H1 (cell line): Measurements from ENCODE around the gene CXCL1. TPM values are rescaled to one million over a fixed set of nuclear protein-coding genes. Genes with fewer than 3 reads are reported as not detected.

Experiments used
- CTCF ChIA-PET: fragments of 300-600 bp; sonication (Branson Sonifier 250); formaldehyde crosslinking; loops from one replicate; lab custom pipeline; 2021; ENCODE audit not compliant: partially characterized antibody; lab: Charles Lee
- POLR2A ChIA-PET: fragments of 300-600 bp; sonication (Branson Sonifier 250); formaldehyde crosslinking; loops from one replicate; lab custom pipeline; 2021; ENCODE audit warnings: inconsistent platforms; ENCODE audit not compliant: partially characterized antibody; lab: Charles Lee
- DNase-seq, 2 experiments: peaks; one replicate each; pipeline versions ENCODE4 v3.0.0 to v3.0.0-alpha.2; 2010 to 2022; ENCODE audit warnings: low spot score in 2 of 2, low read depth in 1 of 2, mixed read lengths in 1 of 2
- FAIRE-seq: peaks from 2 replicates; lab custom pipeline; 2011; peaks lifted over from hg19 to GRCh38; lab: Jason Lieb, UNC
- H2AFZ ChIP-seq: 2 replicates; pipeline ENCODE4 v1.8.1; 2012; ENCODE audit warnings: low read length, inconsistent platforms
- H2AK5ac ChIP-seq: 2 replicates; pipeline ENCODE4 v1.6.1; 2013; ENCODE audit warnings: low read depth, low read length
- H2BK120ac ChIP-seq: replicated peaks from 2 replicates; pipeline ENCODE3; 2013; ENCODE audit warnings: low read depth, low read length, inconsistent platforms
- H2BK12ac ChIP-seq: 2 replicates; pipeline ENCODE4 v1.6.1; 2013; ENCODE audit warnings: low read depth, low read length
- H2BK15ac ChIP-seq: 2 replicates; pipeline ENCODE4 v1.6.1; 2013; ENCODE audit warnings: low read length
- H2BK20ac ChIP-seq: 2 replicates; pipeline ENCODE4 v1.6.1; 2013; ENCODE audit warnings: low read length
- H2BK5ac ChIP-seq: 2 replicates; pipeline ENCODE4 v1.6.1; 2013; ENCODE audit warnings: low read depth, low read length
- H3K14ac ChIP-seq: 2 replicates; pipeline ENCODE4 v1.6.1; 2013; ENCODE audit warnings: inconsistent platforms; ENCODE audit not compliant: insufficient read length
- H3K18ac ChIP-seq: 2 replicates; pipeline ENCODE4 v1.6.1; 2013; ENCODE audit warnings: low read length; ENCODE audit errors: extremely low read depth
- H3K23ac ChIP-seq: 2 replicates; pipeline ENCODE4 v1.6.1; 2013; ENCODE audit warnings: inconsistent platforms; ENCODE audit not compliant: insufficient read length
- H3K23me2 ChIP-seq: 2 replicates; pipeline ENCODE4 v1.6.1; 2013; ENCODE audit warnings: low read depth, low read length
- H3K27ac ChIP-seq: 2 replicates; pipeline ENCODE4 v1.6.1; 2011; ENCODE audit warnings: low read depth, low read length, inconsistent platforms
- H3K27me3 ChIP-seq, 4 experiments: replicated peaks in 1 of 4; 1 replicate in 1 of 4; 2 replicates in 3 of 4; pipeline versions ENCODE4 v1.6.1 to v1.8.1; 2011 to 2013; ENCODE audit warnings: low read length in 3 of 4, mild to moderate bottlenecking in 3 of 4, inconsistent platforms in 2 of 4, mixed read lengths in 2 of 4, moderate library complexity in 1 of 4; ENCODE audit not compliant: control insufficient read depth in 3 of 4, insufficient read depth in 3 of 4; ENCODE audit errors: extremely low read depth in 1 of 4
- H3K36me3 ChIP-seq, 4 experiments: 2 replicates each; pipeline versions ENCODE4 v1.6.1 to v1.8.1; 2011 to 2013; ENCODE audit warnings: mild to moderate bottlenecking in 4 of 4, low read length in 3 of 4, moderate library complexity in 2 of 4, control low read depth in 1 of 4, inconsistent platforms in 1 of 4; ENCODE audit not compliant: insufficient read depth in 4 of 4, control insufficient read depth in 2 of 4
- H3K4ac ChIP-seq: replicated peaks from 2 replicates; pipeline ENCODE3; 2013; ENCODE audit warnings: low read length, low read depth, mixed read lengths, inconsistent platforms; ENCODE audit not compliant: insufficient read length
- H3K4me1 ChIP-seq, 4 experiments: replicated peaks in 1 of 4; 1 replicate in 1 of 4; 2 replicates in 3 of 4; pipeline versions ENCODE4 v1.6.1 to v1.8.1; 2011 to 2013; ENCODE audit warnings: low read length in 3 of 4, inconsistent platforms in 2 of 4, mixed read lengths in 1 of 4; ENCODE audit not compliant: insufficient read depth in 4 of 4, control insufficient read depth in 3 of 4
- H3K4me2 ChIP-seq, 2 experiments: 2 replicates each; pipeline versions ENCODE4 v1.6.1 to v1.8.1; 2011 to 2013; ENCODE audit warnings: low read depth in 2 of 2, low read length in 2 of 2, control low read depth in 1 of 2, inconsistent platforms in 1 of 2, mild to moderate bottlenecking in 1 of 2; ENCODE audit not compliant: insufficient read depth in 1 of 2
- H3K4me3 ChIP-seq, 4 experiments: fragments of 200-600, 300-600 bp in 1 of 4; sonication (generic), shearing (Covaris generic), sonication (Bioruptor Twin) in 1 of 4; 2 replicates each; pipeline versions ENCODE4 v1.5.1 to v1.8.1; 2011 to 2016; ENCODE audit warnings: low read length in 4 of 4, low read depth in 3 of 4, control low read depth in 2 of 4, inconsistent platforms in 2 of 4, mild to moderate bottlenecking in 2 of 4, mixed read lengths in 1 of 4, moderate library complexity in 1 of 4; ENCODE audit not compliant: insufficient read depth in 2 of 4; ENCODE audit errors: extremely low read depth in 1 of 4
- H3K56ac ChIP-seq: replicated peaks from 2 replicates; pipeline ENCODE3; 2013; ENCODE audit warnings: low read depth, mild to moderate bottlenecking, mixed read lengths, low read length, inconsistent platforms; ENCODE audit not compliant: insufficient read length
- H3K79me1 ChIP-seq: 2 replicates; pipeline ENCODE4 v1.6.1; 2013; ENCODE audit warnings: low read depth, low read length, control low read depth
- H3K79me2 ChIP-seq, 2 experiments: 2 replicates each; pipeline versions ENCODE4 v1.6.1 to v1.8.1; 2012 to 2013; ENCODE audit warnings: low read length in 2 of 2, mild to moderate bottlenecking in 2 of 2, inconsistent platforms in 1 of 2; ENCODE audit not compliant: insufficient read depth in 2 of 2, control insufficient read depth in 1 of 2
- H3K9ac ChIP-seq, 4 experiments: replicated peaks in 1 of 4; 1 replicate in 1 of 4; 2 replicates in 3 of 4; pipeline versions ENCODE4 v1.6.1 to v1.8.1; 2011 to 2013; ENCODE audit warnings: low read depth in 3 of 4, low read length in 3 of 4, control low read depth in 2 of 4, mild to moderate bottlenecking in 2 of 4, moderate library complexity in 2 of 4, inconsistent platforms in 1 of 4; ENCODE audit errors: extremely low read depth in 1 of 4
- H3K9me3 ChIP-seq, 2 experiments: 2 replicates each; pipeline versions ENCODE4 v1.6.1 to v1.8.1; 2012 to 2013; ENCODE audit warnings: mild to moderate bottlenecking in 2 of 2, moderate library complexity in 2 of 2, control low read depth in 1 of 2, inconsistent platforms in 1 of 2, low read depth in 1 of 2, low read length in 1 of 2, mixed read lengths in 1 of 2; ENCODE audit not compliant: insufficient read depth in 2 of 2
- H4K20me1 ChIP-seq, 2 experiments: replicated peaks in 1 of 2; 2 replicates each; pipeline versions ENCODE3 to v1.8.1; 2011 to 2013; ENCODE audit warnings: inconsistent platforms in 2 of 2, low read length in 2 of 2, mild to moderate bottlenecking in 1 of 2; ENCODE audit not compliant: insufficient read depth in 2 of 2, control insufficient read depth in 1 of 2
- H4K5ac ChIP-seq: 2 replicates; pipeline ENCODE4 v1.6.1; 2013; ENCODE audit warnings: low read length, low read depth, mixed read lengths, inconsistent platforms; ENCODE audit not compliant: insufficient read length
- H4K8ac ChIP-seq: 2 replicates; pipeline ENCODE4 v1.8.0; 2013; ENCODE audit warnings: mild to moderate bottlenecking, moderate library complexity, low read length, inconsistent platforms; ENCODE audit not compliant: insufficient read depth; ENCODE audit errors: extremely low read depth
- H4K91ac ChIP-seq: replicated peaks from 2 replicates; pipeline ENCODE3; 2013; ENCODE audit warnings: low read length, mixed read lengths, inconsistent platforms; ENCODE audit not compliant: insufficient read length
- CHD7 ChIP-seq: fragments of 300-600 bp; sonication (generic); IDR thresholded peaks from 2 replicates; pipeline ENCODE4 v1.7.1; 2012; ENCODE audit warnings: low read length, moderate library complexity, mild to moderate bottlenecking, inconsistent platforms; ENCODE audit not compliant: insufficient replicate concordance
- polyA plus RNA-seq, 7 experiments: library from polyadenylated mRNA; depleted of rRNA in 3 of 7; stranded (reverse) in 5 of 7; unstranded in 2 of 7; fragments of >200 nt in 5 of 7; fragments of 200-250 nt in 2 of 7; gene quantifications; 1 replicate in 5 of 7; 2 replicates in 1 of 7; 4 replicates in 1 of 7; pipeline versions ENCODE4 v1.2.1 to v1.2.3, GENCODE V29; 2011 to 2013; ENCODE audit warnings: missing spikeins in 2 of 7, mixed read lengths in 2 of 7
- total RNA-seq: library from RNA; stranded (reverse); fragmentation: NEBNext Ultra II Directional; extraction: Animal tissue kit (Norgen Biotek cat#: 25700); gene quantifications from 2 replicates; pipeline ENCODE4 v1.2.1, GENCODE V29; 2021

The CXCL1 gene
- total and polyA plus RNA-seq, 2 of the 8 experiments (the other 6 are each of a cell fraction or from before 2014, with no cell fraction given): 0.77 to 0.80 TPM

GRCh38 chr4:73843369-73843768 lies 25.8 kb upstream of the CXCL1 start:
- H3K4ac ChIP-seq: no peak overlapping the region
- no peaks in the 10 kb centered on the region for H4K20me1 ChIP-seq
- H3K36me3 ChIP-seq: no peaks in the 10 kb centered on the region
- H3K27me3 ChIP-seq: no peaks in the 10 kb centered on the region
- no peak overlapping the region for H4K91ac ChIP-seq
- ChIA-PET CTCF (interaction anchor here (1.0 to 1.8 kb wide), 6 partner anchors 9 to 292 kb away, joined by 3 to 6 read pairs (median 4); partner anchors contain the start of gene PF4V1), POLR2A (no interaction called here)
- H4K8ac ChIP-seq: no peak overlapping the region
- H3K14ac ChIP-seq: no peak overlapping the region
- H4K5ac ChIP-seq: no peak overlapping the region
- H2AK5ac ChIP-seq: no peak overlapping the region
- H3K56ac ChIP-seq: no peak overlapping the region
- no peak overlapping the region for H2BK12ac ChIP-seq
- no peak for DNase-seq
- no peak overlapping the region for H3K23ac ChIP-seq
- H3K23me2 ChIP-seq: no peaks in the 10 kb centered on the region
- no peak overlapping the region for H3K4me2 ChIP-seq
- no peak overlapping the region for H2AFZ ChIP-seq
- no peaks in the 10 kb centered on the region for H3K9me3 ChIP-seq
- no peaks in the 10 kb centered on the region for H3K79me1 ChIP-seq
- no peak overlapping the region for H3K27ac ChIP-seq
- no peak overlapping the region for H2BK20ac ChIP-seq
- FAIRE-seq: no peak
- no peak overlapping the region for H2BK15ac ChIP-seq
- no peaks in the 10 kb centered on the region for H3K79me2 ChIP-seq
- H2BK5ac ChIP-seq: no peak overlapping the region
- no peak overlapping the region for H2BK120ac ChIP-seq
- no peak overlapping the region for H3K4me3 ChIP-seq
- no peaks in the 10 kb centered on the region for H3K4me1 ChIP-seq
- H3K9ac ChIP-seq: no peak overlapping the region
- no peak overlapping the region for H3K18ac ChIP-seq
- TF ChIP-seq CHD7: no peak
